Uterine smooth muscle cell (primary cell): ENCODE data around the gene PSMD6. TPM values are rescaled to one million over a fixed set of nuclear protein-coding genes. Genes with fewer than 3 reads are reported as not detected.

Source experiments
- total RNA-seq: library from RNA; depleted of rRNA; stranded (reverse); fragments of >200 nt; gene quantifications from 2 replicates; pipeline ENCODE4 v1.2.3, GENCODE V29; 2014

Gene PSMD6
- 86.9 and 154 TPM in 2 replicates for total RNA-seq

GRCh38 chr3:64023187-64023860 lies at the start of gene PSMD6:
TSS of gene PSMD6 (minus strand) at chr3:64023494. CDS start at chr3:64023419, 75 bp downstream.

Other genes starting within 250 kb of the PSMD6 start
- gene C3orf49, start 204.2 kb downstream of the PSMD6 start, total RNA-seq, result not detected in 2 replicates
- gene THOC7, start 159.7 kb downstream of the PSMD6 start, total RNA-seq, result 39.1 and 43.5 TPM in 2 replicates
- gene ATXN7, start 159.6 kb downstream of the PSMD6 start, total RNA-seq, result 11.9 and 14.3 TPM in 2 replicates
- not detected in 2 replicates for gene SCAANT1, start 111.1 kb downstream of the PSMD6 start, total RNA-seq
- gene PRICKLE2, start 202.0 kb upstream of the PSMD6 start, total RNA-seq, result 12.8 and 28.5 TPM in 2 replicates